ENCODE measurements around the gene EXTL1.

EXTL1 gene

GRCh38 chr1:26057189-26057588 lies 35.6 kb downstream of the EXTL1 start:
- no peak for DNase-seq (ENCODE audit: low read depth)
- H3K4me3 ChIP-seq (ENCODE audit: low read depth, low read length) = no peak overlapping the region
- no peak for TF ChIP-seq CTCF (IDR thresholded peaks at IDR 0.05; ENCODE audit: insufficient read depth, low read depth, low read length, missing control alignments)

- no peak for DNase-seq (ENCODE audit: low read depth)
- TF ChIP-seq CTCF (IDR thresholded peaks at IDR 0.05; ENCODE audit: insufficient read depth, low read depth, low read length, missing control alignments) = no peak
- H3K4me3 ChIP-seq (ENCODE audit: low read depth, low read length) = no peak overlapping the region
Measured at GRCh38 chr1:26058052-26058595, 36.5 kb downstream of the EXTL1 start.

GRCh38 chr1:26059906-26060305 lies 38.3 kb downstream of the EXTL1 start:
- no peak overlapping the region for H3K4me3 ChIP-seq (ENCODE audit: low read depth, low read length)
- TF ChIP-seq CTCF (IDR thresholded peaks at IDR 0.05; ENCODE audit: insufficient read depth, low read depth, low read length, missing control alignments) = no peak
- DNase-seq (ENCODE audit: low read depth) = no peak

GRCh38 chr1:26060832-26061574 lies 39.4 kb downstream of the EXTL1 start:
- no peak overlapping the region for H3K4me3 ChIP-seq (ENCODE audit: low read depth, low read length)
- no peak for TF ChIP-seq CTCF (IDR thresholded peaks at IDR 0.05; ENCODE audit: insufficient read depth, low read depth, low read length, missing control alignments)
- no peak for DNase-seq (ENCODE audit: low read depth)

- TF ChIP-seq CTCF (IDR thresholded peaks at IDR 0.05; ENCODE audit: insufficient read depth, low read depth, low read length, missing control alignments) = no peak
- DNase-seq (ENCODE audit: low read depth) = no peak
- no peak overlapping the region for H3K4me3 ChIP-seq (ENCODE audit: low read depth, low read length)
Measured at GRCh38 chr1:26064553-26064952, 43.0 kb downstream of the EXTL1 start.

GRCh38 chr1:26066160-26066559 lies 44.6 kb downstream of the EXTL1 start:
- TF ChIP-seq CTCF (IDR thresholded peaks at IDR 0.05; ENCODE audit: insufficient read depth, low read depth, low read length, missing control alignments) = no peak
- no peak for DNase-seq (ENCODE audit: low read depth)
- H3K4me3 ChIP-seq (ENCODE audit: low read depth, low read length) = no peak overlapping the region

- TF ChIP-seq CTCF (IDR thresholded peaks at IDR 0.05; ENCODE audit: insufficient read depth, low read depth, low read length, missing control alignments) = no peak
- H3K4me3 ChIP-seq (ENCODE audit: low read depth, low read length) = no peak overlapping the region
- no peak for DNase-seq (ENCODE audit: low read depth)
Measured at GRCh38 chr1:26066857-26067256, 45.3 kb downstream of the EXTL1 start.
